Activated B cell treated with CpG ODN at 0.5 μM for 24 hours (primary cell): ENCODE results near the gene PEX13. TPM values are rescaled to one million over a fixed set of nuclear protein-coding genes. Genes with fewer than 3 reads are reported as not detected.
"Not testable (repeated sequence)": the region's sequence is repeated elsewhere in the genome, so short reads cannot be mapped to it uniquely, and the experiment has no call there.

Experiments used
- ATAC-seq: fragments of 200-7000 bp; cut with Tn5 transposase; one replicate; pipeline ENCODE4 v1.10.0; 2021; ENCODE audit warnings: low read depth, mild to moderate bottlenecking, moderate library complexity
- CTCF ChIA-PET: fragments of 350-600 bp; sonication (Branson Sonifier 250); formaldehyde crosslinking; loops from one replicate; lab custom pipeline; 2021; ENCODE audit warnings: antibody characterized with exemption; lab: Charles Lee
- POLR2A ChIA-PET: fragments of 350-600 bp; sonication (Branson Sonifier 250); formaldehyde crosslinking; loops from one replicate; lab custom pipeline; 2021; ENCODE audit warnings: antibody characterized with exemption; lab: Charles Lee
- DNase-seq: peaks from one replicate; pipeline ENCODE4 v3.0.0; 2022
- H3K27ac Mint-ChIP-seq: one replicate; pipeline ENCODE4 v1.8.0; 2020; ENCODE audit warnings: mixed read lengths
- H3K27me3 Mint-ChIP-seq: one replicate; pipeline ENCODE4 v1.8.0; 2021; ENCODE audit warnings: mixed read lengths
- H3K36me3 Mint-ChIP-seq: one replicate; pipeline ENCODE4 v1.8.0; 2021; ENCODE audit warnings: low read depth, mixed read lengths
- H3K4me1 Mint-ChIP-seq: one replicate; pipeline ENCODE4 v1.8.0; 2021; ENCODE audit warnings: mixed read lengths
- H3K4me3 Mint-ChIP-seq: one replicate; pipeline ENCODE4 v1.8.0; 2020; ENCODE audit warnings: mild to moderate bottlenecking, mixed read lengths
- H3K9me3 Mint-ChIP-seq: one replicate; pipeline ENCODE4 v1.8.0; 2020; ENCODE audit warnings: mixed read lengths
- intact Hi-C: fragments of 100-400 bp; cut with micrococcal nuclease; formaldehyde crosslinking; loops from one replicate; pipeline ENCODE4 v1.15.1; 2024
- total RNA-seq: library from RNA; stranded (reverse); gene quantifications from 2 replicates; pipeline ENCODE4 v1.2.3, GENCODE V29; 2022
- TF ChIP-seq, protein P1 (sequence below): fragments of 200-600 bp; IDR thresholded peaks from one replicate; pipeline ENCODE4 v1.8.0; 2022; ENCODE audit warnings: antibody characterized with exemption, mild to moderate bottlenecking

PEX13 gene
- total RNA-seq, 1 donor from 2014 or later: 17.8 TPM

DNA sequence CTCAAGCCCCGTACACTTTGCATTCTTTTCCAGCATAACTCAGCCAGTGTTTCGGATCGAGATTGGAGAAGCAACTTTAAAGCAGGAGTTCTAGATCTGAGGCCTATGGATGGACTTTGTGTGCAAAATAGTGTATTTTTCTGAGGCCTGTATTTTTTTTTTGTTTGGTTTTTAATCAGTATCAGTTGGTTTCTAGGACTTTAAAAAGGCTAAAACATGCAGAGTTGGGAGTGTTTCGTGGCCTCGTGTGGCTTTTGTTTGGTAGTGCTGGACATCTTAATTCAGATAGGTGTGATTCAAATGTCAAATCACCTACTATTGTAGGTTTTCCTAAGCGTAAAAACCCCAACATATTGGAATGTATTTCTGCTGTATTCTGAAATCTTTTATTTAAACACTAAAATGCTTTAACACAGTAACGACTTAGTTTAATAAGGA lies 817 bp downstream of the PEX13 start:
- ATAC-seq: no peak
- TF ChIP-seq, protein P1, sequence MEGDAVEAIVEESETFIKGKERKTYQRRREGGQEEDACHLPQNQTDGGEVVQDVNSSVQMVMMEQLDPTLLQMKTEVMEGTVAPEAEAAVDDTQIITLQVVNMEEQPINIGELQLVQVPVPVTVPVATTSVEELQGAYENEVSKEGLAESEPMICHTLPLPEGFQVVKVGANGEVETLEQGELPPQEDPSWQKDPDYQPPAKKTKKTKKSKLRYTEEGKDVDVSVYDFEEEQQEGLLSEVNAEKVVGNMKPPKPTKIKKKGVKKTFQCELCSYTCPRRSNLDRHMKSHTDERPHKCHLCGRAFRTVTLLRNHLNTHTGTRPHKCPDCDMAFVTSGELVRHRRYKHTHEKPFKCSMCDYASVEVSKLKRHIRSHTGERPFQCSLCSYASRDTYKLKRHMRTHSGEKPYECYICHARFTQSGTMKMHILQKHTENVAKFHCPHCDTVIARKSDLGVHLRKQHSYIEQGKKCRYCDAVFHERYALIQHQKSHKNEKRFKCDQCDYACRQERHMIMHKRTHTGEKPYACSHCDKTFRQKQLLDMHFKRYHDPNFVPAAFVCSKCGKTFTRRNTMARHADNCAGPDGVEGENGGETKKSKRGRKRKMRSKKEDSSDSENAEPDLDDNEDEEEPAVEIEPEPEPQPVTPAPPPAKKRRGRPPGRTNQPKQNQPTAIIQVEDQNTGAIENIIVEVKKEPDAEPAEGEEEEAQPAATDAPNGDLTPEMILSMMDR: no peak
- Mint-ChIP-seq H3K9me3 (no peaks in the 10 kb centered on the region), H3K36me3 (peaks cover 26% of the 10 kb centered on the region), H3K4me3 (peak overlapping the region; percentile 99), H3K27ac (peak overlapping the region; percentile 98), H3K27me3 (no peaks in the 10 kb centered on the region), H3K4me1 (peaks cover 31% of the 10 kb centered on the region)
- DNase-seq: no peak
- ChIA-PET CTCF (interaction anchor here (1.7 kb wide), 1 partner anchor 20 kb away, joined by 5 read pairs; no protein-coding TSS in a partner anchor), POLR2A (interaction anchor here (0.6 to 1.7 kb wide), 6 partner anchors 14 to 1021 kb away, joined by 3 to 9 read pairs (median 6); partner anchors contain the start of genes PAPOLG and XPO1)
- intact Hi-C loops: loop anchor here (5.0 kb wide), 2 partner anchors 454 to 869 kb away; partner anchors contain the start of genes CCT4 and USP34

DNA sequence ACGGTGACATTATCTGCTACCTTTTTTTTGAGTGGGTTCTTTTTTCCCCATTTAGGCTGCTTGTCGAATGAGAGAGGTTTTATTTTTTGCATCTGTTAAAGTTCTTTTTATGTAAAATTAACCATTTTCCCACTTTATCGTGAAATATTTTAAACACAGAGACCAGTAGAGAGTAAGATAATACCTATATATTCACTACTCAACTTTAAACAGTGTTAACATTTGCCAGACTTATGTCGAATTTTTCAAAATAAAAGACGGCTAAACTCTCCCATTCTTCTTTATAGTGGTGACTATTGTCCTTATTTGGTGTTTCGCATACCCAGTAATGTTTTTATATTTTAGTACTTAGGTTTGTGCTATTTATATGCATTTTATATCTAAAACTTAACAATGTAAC lies 1.3 kb downstream of the PEX13 start:
- Mint-ChIP-seq H3K27me3 (no peaks in the 10 kb centered on the region), H3K27ac (peak overlapping the region; percentile 98), H3K9me3 (no peaks in the 10 kb centered on the region), H3K4me3 (peak overlapping the region; percentile 99), H3K4me1 (peaks cover 31% of the 10 kb centered on the region), H3K36me3 (peaks cover 28% of the 10 kb centered on the region)
- ATAC-seq (no peak), DNase-seq (no peak)
- POLR2A ChIA-PET: no interaction called here
- TF ChIP-seq, protein P1: no peak
- CTCF ChIA-PET: no interaction called here
- intact Hi-C loops: loop anchor here (5.0 kb wide), 2 partner anchors 454 to 869 kb away; partner anchors contain the start of genes CCT4 and USP34

DNA sequence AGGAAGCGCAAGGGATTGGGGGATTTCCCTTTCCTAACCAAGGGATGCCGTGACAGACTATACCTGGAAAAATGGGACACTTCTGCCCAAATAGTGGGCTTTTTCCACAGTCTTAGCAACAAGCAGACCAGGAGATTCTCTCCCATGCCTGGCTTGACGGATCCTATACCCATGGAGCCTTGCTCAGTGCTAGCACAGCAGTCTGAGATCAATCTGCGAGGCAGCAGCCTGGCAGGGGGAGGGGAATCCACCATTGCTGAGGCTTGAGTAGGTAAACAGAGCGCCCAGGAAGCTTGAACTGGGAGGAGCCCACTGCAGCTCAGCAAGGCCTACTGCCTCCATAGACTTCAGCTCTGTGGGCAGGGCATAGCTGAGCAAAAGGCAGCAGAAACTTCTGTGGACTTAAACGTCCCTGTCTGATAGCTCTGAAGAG lies 3.7 kb downstream of the PEX13 start:
- TF ChIP-seq, protein P1: no peak
- no peak overlapping the region for H3K4me3 Mint-ChIP-seq
- intact Hi-C loops: no loop called here
- H3K36me3 Mint-ChIP-seq: peaks cover 39% of the 10 kb centered on the region
- H3K9me3 Mint-ChIP-seq: no peaks in the 10 kb centered on the region
- DNase-seq: no peak
- H3K4me1 Mint-ChIP-seq: peaks cover 33% of the 10 kb centered on the region
- no peaks in the 10 kb centered on the region for H3K27me3 Mint-ChIP-seq
- CTCF ChIA-PET: no interaction called here
- no peak overlapping the region for H3K27ac Mint-ChIP-seq
- ATAC-seq: no peak
- POLR2A ChIA-PET: no interaction called here

DNA sequence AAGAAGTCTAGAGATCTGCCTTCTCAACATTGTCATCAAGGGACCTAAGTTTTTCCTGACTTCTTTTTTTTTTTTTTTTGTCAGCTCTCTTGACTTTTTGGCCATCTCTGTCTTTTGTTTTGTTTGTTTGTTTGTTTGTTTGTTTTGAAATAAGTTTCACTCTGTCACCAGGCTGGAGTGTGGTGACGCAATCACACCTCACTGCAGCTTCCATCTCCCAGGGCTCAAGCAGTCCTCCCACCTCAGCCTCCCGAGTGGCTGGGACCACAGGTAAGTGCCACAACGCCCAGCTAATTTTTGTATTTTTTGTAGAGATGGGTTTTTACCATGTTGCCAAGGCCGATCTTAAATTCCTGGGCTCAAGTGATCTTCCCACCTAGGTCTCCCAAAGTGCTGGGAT lies 6.2 kb downstream of the PEX13 start:
- peaks cover 24% of the 10 kb centered on the region for H3K4me1 Mint-ChIP-seq
- CTCF ChIA-PET: no interaction called here
- intact Hi-C loops: no loop called here
- peaks cover 37% of the 10 kb centered on the region for H3K36me3 Mint-ChIP-seq
- H3K27me3 Mint-ChIP-seq: no peaks in the 10 kb centered on the region
- TF ChIP-seq, protein P1: no peak
- no peak overlapping the region for H3K4me3 Mint-ChIP-seq
- H3K9me3 Mint-ChIP-seq: no peaks in the 10 kb centered on the region
- DNase-seq (no peak), ATAC-seq (no peak)
- POLR2A ChIA-PET: interaction anchor here (0.6 kb wide), 1 partner anchor 268 kb away, joined by 3 read pairs; no protein-coding TSS in a partner anchor
- no peak overlapping the region for H3K27ac Mint-ChIP-seq

DNA sequence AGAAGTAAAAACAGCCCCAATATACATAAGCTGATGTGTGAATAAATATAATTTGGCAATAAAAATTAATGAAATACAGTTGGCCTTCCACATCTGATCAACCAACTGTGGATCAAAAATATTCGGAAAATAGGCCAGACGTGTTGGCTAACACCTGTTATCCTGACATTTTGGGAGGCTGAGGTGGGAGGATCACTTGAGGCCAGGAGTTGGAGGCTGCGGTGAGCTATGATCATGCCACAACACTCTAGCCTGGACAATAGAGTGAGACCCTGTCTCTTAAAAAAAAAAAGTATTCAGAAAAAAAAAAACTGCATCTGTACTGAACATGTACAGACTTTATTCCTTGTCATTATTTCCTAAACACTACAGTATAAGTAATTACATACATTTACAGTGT lies 12.0 kb downstream of the PEX13 start:
- CTCF ChIA-PET: interaction anchor here (0.6 kb wide), 1 partner anchor 53 kb away, joined by 3 read pairs; no protein-coding TSS in a partner anchor
- H3K9me3 Mint-ChIP-seq: no peaks in the 10 kb centered on the region
- H3K27ac Mint-ChIP-seq: no peak overlapping the region
- TF ChIP-seq, protein P1: no peak
- H3K4me1 Mint-ChIP-seq: peaks cover 3% of the 10 kb centered on the region
- ATAC-seq (no peak), DNase-seq (no peak)
- intact Hi-C loops: no loop called here
- no peak overlapping the region for H3K4me3 Mint-ChIP-seq
- no peaks in the 10 kb centered on the region for H3K27me3 Mint-ChIP-seq
- POLR2A ChIA-PET: no interaction called here
- peaks cover 41% of the 10 kb centered on the region for H3K36me3 Mint-ChIP-seq

- CTCF ChIA-PET: not testable (repeated sequence)
- peaks cover 38% of the 10 kb centered on the region for H3K36me3 Mint-ChIP-seq
Observed at GRCh38 chr2:61034592-61034991, 17.1 kb downstream of the PEX13 start.

GRCh38 chr2:61036643-61037042 lies 19.1 kb downstream of the PEX13 start:
- POLR2A ChIA-PET, H3K27me3 Mint-ChIP-seq, H3K4me3 Mint-ChIP-seq, H3K27ac Mint-ChIP-seq, H3K4me1 Mint-ChIP-seq, DNase-seq, H3K9me3 Mint-ChIP-seq, CTCF ChIA-PET, ATAC-seq, intact Hi-C loops: not testable (repeated sequence)
- H3K36me3 Mint-ChIP-seq: peaks cover 32% of the 10 kb centered on the region

More at GRCh38 chr2:61034592-61034991, 17.1 kb downstream of the PEX13 start:
- DNase-seq, H3K9me3 Mint-ChIP-seq, intact Hi-C loops, H3K27ac Mint-ChIP-seq, H3K4me3 Mint-ChIP-seq, POLR2A ChIA-PET, H3K27me3 Mint-ChIP-seq, ATAC-seq, H3K4me1 Mint-ChIP-seq: not testable (repeated sequence)
